Activated CD4-positive, alpha-beta T cell treated with anti-CD3 and anti-CD28 coated beads, Interleukin-2, Interleukin-4, amounts not matched to agents 100 ng/mL and 50 ng/mL, durations not matched to agents 16 hours and 8 hours (primary cell): ENCODE results near the gene DDR2.

Experiments used
- DNase-seq: peaks from one replicate; pipeline ENCODE4 v3.0.0-alpha.2; 2020; ENCODE audit warnings: low spot score

DDR2 gene

DNA sequence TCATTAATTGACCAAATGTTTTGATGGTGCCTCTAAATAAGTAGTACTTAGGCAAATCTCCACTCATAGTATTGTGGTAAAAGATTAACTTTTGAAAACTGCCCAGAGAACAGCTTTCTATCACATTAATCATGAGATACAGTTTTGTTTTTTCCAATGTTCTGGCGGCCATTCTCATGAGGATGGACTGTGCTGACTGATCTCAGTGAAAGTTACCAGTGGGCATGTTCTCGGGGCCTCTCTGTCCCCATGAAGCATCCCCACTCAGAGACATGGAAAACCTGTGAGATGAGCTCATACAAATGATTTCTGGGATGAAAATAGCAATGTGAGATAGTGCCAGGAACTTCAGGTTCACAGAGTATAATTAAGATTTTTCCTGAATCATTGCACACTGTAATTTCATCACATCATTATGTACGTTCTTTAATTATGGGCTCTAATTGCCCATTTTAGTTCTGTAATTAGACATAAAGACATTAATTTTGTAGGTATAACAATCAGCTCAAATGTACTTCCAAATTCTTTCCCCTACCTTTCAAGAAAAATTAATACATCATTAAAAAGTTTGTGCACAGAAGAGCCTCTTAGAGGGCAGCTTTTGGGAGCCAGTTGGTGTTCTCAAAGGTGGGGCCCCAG, 40.5 kb downstream of the DDR2 start:
- DNase-seq: no peak

GRCh38 chr1:162674034-162674608, 41.9 kb downstream of the DDR2 start:
- DNase-seq: no peak

DNA sequence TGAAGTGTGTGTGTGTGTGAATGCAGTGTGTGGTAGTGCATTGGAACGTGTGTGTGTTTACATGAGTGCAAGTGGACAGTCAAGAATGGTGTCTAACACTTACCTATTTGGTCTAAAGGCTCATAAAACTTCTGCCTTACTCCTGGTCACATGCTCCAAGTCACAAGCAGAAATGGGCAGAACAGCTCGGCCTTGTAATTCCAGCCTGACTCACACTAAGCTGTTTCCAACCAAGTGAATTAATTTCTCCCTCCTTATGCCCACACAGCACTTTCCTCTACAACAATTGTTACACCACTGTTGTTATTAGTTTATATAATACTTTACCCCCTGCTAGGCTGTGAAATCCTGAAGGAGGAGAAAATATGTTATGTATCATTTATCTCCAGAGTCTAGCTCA, 43.8 kb downstream of the DDR2 start:
- DNase-seq: no peak

DNA sequence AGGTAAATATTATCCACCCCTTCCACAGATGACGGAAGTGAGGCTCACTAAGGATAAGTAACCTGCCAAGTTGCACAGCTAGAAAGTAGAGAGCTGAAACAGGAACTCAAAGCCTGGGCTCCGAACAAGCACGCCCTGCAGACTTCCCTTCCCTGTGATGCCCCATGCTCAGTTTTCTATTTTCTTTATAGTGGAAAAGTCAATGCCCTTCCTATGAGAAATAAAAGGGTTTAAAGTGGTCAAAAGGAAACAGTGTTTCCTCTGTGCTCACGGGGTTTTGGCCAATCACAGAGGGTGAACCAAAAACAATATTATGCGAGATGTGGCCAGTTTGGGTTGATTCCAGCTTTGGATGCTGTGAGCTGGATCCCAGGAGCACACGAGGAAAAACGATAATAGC, 44.5 kb downstream of the DDR2 start:
- DNase-seq: no peak

DNA sequence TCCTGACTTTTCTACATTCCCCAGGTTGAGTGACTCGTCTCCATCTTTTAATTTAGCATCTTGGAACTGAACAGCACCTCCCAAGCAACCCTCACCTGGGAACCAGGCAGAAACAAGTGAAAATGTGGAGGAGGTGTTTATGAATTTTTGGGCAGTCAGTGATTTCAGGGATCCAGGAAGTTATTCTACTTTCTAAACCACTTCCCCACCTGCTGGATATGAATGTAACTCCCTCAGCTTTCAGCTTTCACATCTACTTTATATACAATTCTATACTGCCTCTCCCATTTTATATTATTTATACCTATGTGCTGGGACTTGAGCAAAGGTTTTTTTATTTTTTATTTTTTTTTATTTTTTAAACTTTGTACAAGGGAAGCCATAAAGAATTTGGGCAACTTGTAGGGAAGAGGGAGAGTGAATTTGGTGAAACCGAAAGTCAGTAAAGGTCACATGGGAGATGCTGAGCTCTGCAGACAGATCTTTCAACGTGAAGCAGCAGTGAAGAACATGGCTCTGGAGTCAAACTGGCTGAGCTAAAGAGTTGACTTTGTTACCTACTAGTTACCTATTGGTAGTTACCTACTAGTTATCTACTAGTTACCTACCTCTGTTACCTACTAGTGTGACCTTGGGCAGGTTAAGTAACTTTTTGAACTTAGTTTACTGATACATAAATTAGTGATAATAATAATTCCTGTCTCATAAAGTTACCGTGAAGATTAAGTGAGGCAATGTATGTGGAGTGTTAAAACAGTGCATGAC, 45.5 kb downstream of the DDR2 start:
- no peak for DNase-seq

- DNase-seq: no peak
Measured at GRCh38 chr1:162678439-162678838, 46.2 kb downstream of the DDR2 start.

GRCh38 chr1:162679298-162679697, 47.0 kb downstream of the DDR2 start:
- no peak for DNase-seq

GRCh38 chr1:162680419-162681121, 48.3 kb downstream of the DDR2 start:
- DNase-seq: no peak

GRCh38 chr1:162681122-162681436, 48.8 kb downstream of the DDR2 start:
- DNase-seq: no peak

- DNase-seq: no peak
Measured at GRCh38 chr1:162682013-162682419, 49.8 kb downstream of the DDR2 start.

- DNase-seq: peak; percentile 9
Measured at GRCh38 chr1:162687870-162688269, 55.6 kb downstream of the DDR2 start.

GRCh38 chr1:162688521-162688920, 56.3 kb downstream of the DDR2 start:
- DNase-seq: no peak

- DNase-seq: no peak
Measured at GRCh38 chr1:162688931-162689330, 56.7 kb downstream of the DDR2 start.

DNA sequence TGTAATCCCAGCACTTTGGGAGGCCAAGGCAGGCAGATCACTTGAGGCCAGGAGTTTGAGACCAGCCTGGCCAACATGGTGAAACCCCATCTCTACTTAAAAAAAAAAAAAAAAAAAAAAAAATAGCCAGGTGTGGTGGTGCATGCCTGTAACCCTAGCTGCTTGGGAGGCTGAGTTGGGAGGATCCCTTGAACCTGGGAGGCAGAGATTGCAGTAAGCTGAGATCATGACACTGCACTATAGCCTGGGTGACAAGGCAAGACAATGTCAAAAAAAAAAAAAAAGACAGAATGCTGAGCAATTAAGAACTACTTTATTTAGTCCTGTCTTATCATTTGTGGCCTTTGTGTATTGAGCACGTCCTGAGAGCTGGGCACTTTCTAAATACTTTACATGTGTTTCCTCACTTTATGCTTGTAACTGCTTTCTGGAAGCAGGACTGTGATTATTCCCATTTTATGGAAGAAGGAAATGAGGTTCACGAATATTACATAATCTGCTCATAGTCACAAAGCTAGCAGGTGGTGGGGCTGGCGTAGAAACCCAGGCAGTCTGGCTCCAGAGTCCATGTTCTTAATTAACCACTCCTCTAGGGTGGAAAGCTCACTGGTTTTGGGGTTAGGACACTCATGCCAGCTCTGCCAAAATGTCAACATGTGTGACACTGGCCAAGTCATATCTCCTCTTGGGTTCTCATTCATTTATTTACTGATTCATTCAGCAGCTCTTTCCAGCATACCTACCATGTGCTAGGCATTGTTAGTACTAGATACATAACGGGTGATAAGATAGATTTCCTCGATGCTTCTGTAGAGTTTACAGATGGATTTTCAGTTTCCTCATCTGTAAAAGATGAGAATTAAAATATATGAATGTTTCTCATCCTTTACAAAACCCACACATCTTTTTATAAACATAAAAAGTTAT, 57.7 kb downstream of the DDR2 start:
- DNase-seq: no peak

GRCh38 chr1:162690672-162691434, 58.6 kb downstream of the DDR2 start:
- no peak for DNase-seq

- no peak for DNase-seq
Measured at GRCh38 chr1:162691999-162692575, 59.8 kb downstream of the DDR2 start.

GRCh38 chr1:162694911-162695310, 62.6 kb downstream of the DDR2 start:
- DNase-seq: no peak

DNA sequence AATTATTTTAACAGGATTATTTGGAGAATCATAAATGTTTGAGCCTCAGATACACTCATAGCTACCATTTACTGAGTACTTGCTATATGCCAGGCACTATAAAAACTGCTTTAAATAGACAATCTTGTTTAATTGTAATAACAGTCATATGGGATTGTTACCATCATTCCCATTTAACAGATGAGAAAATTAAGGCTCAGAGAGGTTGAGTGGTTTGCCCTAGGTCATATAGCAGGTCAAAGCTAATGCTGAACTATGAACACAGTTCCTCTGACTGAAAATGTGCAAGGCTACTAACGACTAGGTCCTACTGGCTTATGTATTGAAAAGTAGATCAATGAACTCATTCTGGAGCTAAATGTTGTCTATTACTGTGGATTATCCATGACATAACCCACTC, 63.4 kb downstream of the DDR2 start:
- DNase-seq: no peak

GRCh38 chr1:162696286-162696862, 64.1 kb downstream of the DDR2 start:
- DNase-seq: no peak

GRCh38 chr1:162697140-162697895, 65.1 kb downstream of the DDR2 start:
- DNase-seq: no peak
